ENCODE results near the gene ARMCX2. TPM values are rescaled to one million over a fixed set of nuclear protein-coding genes. Genes with fewer than 3 reads are reported as not detected.

The ARMCX2 gene
- polyA plus RNA-seq, 3 donors, result 8.4 to 11.9 (median 9.8) TPM

GRCh38 chrX:101617211-101618191, 42.1 kb downstream of the ARMCX2 start, which contains the start of gene ARMCX6:
ARMCX6 (minus strand) TSS chrX:101618000; CDS start chrX:101616620, 1,380 bp downstream.
- no peak within 1 kb of the TSS for H3K27ac ChIP-seq (ENCODE audit: low read depth, low read length)
- WGBS, 3 donors, result 0 to 34% (median 1%) methylated on average over 29 to 39 of the region's 39 CpGs

- H3K27ac ChIP-seq (ENCODE audit: low read depth, low read length), result no peak overlapping the region
- 44 to 47% (median 46%) methylated on average over 1 of the region's 1 CpG for WGBS, 3 donors
Measured at GRCh38 chrX:101605728-101606127, 53.9 kb downstream of the ARMCX2 start.

Other genes with a start within 250 kb of the ARMCX2 start
- 10 to 100 TPM in 1 of 3 donors, 1 to 10 TPM in 2; 2.4 to 16.4 (median 5.3) TPM for gene ARMCX4, start 174.4 kb downstream of the ARMCX2 start, polyA plus RNA-seq
- gene ARMCX1, start 109.3 kb downstream of the ARMCX2 start, polyA plus RNA-seq, result 10 to 100 TPM in 2 of 3 donors, 1 to 10 TPM in 1; 7.6 to 32.4 (median 12.3) TPM
- 10 to 100 TPM; 22.0 to 35.8 (median 34.4) TPM for gene ARMCX6, start 41.9 kb downstream of the ARMCX2 start, polyA plus RNA-seq
- 10 to 100 TPM; 30.9 to 50.6 (median 49.8) TPM for gene ARMCX3, start 36.7 kb downstream of the ARMCX2 start, polyA plus RNA-seq